Measurements from ENCODE around the gene ARVCF.

Gene ARVCF

GRCh38 chr22:20015971-20016733 is 471 bp downstream of the ARVCF start:
- DNase-seq (ENCODE audit: low read depth), result no peak

DNA sequence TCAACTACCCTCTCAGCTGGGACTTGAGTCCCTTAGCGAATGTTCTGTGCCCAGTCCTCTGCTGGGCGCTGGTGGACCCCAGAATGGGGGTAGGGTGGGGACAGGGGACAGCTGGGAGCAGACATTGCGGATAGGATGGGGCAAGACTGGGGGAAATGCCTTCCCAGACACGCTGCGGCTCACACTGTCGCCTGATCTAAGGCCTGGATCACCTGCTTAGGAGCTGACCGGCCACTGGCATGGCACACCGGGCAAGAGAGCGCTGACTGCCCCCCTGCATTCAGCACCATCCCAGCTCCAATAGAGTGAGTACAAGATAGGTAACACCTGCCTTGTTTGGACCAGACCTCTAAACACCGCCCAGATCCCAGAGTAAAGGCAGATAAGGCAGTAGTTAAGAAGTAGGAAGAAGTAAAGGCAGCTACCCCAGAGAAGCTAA is 1.4 kb downstream of the ARVCF start:
- no peak for DNase-seq (ENCODE audit: low read depth)

DNA sequence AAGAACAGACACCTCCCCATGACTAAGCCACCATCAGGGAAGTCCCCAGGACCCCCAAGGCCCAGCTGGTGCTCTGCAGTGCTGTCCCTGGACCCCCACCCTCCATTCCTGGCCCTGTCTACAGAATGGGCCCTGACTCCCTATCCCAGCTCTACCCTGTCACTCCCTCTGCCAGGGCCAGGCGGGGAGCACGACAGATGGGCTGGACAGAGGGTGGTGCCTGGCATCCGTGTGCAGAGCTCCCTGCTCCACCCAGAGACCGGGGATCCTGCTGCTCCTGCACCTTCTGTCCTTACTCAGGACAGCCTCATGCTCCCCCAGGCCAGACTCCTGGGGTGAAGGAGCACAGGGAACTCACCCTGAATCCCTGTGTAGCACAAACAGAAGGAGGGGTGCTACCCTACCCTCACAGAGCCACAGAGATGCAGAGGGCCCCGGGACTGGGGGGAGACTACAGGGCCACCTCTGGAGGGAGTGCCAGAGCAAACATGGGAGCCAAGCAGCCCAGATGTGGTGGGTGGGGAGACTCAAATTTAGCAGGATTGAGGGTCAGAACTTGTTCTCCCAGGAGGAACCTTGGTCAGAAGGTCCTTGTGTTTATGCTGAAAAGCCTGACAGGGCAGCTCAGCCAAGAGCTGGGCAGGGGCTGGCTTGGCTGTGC is 2.0 kb downstream of the ARVCF start:
- no peak for DNase-seq (ENCODE audit: low read depth)

DNA sequence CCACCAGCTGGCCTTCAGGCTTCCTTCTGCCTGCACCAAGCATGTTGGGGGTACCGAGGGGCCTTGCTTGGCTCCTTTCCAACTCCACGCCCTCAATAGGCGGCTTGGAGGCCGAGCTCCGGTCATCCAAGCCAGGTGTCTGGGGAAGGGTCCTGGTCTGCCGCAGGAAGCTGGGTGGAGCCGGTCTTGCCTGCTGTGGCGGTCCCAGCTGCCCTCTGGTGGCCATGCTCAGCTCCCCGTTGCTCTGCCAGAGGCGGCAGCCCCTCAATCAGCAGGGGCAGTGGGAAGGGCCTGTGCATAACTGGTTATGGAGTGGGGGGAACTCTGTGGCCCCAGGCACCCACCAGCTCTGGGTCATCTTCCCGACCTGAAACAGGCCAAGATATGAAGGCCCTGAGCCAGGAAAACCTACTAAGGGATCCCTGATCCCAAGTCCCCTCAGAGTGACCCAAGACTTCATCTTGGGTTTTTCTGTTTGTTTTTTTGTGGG is 3.2 kb downstream of the ARVCF start:
- DNase-seq (ENCODE audit: low read depth), result peak; percentile 12

DNA sequence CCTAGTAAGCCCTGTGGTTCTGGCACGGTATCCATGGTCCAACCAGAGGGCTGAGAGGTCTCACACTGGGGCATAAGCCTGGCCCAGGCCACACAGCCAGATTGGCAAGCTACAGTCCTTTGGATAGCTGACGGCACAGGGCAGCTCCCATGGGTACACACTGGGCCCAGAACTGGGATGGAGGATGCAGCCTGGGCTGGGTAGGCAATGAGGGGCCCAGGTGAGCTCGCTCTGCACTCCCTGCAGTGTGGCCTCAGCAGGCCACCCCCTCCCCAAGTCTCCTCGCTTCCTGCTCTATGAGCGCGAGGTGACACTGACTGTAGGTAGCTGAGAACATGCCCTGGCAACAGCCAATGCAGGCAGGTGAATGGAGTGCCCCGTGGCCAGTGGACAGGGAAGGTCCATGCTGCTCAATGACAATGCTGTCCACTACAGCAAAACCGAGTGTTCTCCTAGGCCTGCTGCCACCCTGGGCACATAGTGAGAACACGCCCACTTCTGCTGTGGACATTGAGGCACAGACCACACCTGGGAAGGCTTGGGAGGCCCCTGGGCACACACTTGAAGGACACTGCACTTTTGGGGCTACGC is 3.8 kb downstream of the ARVCF start:
- no peak for DNase-seq (ENCODE audit: low read depth)

GRCh38 chr22:20011993-20012740 is 4.5 kb downstream of the ARVCF start:
- no peak for DNase-seq (ENCODE audit: low read depth)

DNA sequence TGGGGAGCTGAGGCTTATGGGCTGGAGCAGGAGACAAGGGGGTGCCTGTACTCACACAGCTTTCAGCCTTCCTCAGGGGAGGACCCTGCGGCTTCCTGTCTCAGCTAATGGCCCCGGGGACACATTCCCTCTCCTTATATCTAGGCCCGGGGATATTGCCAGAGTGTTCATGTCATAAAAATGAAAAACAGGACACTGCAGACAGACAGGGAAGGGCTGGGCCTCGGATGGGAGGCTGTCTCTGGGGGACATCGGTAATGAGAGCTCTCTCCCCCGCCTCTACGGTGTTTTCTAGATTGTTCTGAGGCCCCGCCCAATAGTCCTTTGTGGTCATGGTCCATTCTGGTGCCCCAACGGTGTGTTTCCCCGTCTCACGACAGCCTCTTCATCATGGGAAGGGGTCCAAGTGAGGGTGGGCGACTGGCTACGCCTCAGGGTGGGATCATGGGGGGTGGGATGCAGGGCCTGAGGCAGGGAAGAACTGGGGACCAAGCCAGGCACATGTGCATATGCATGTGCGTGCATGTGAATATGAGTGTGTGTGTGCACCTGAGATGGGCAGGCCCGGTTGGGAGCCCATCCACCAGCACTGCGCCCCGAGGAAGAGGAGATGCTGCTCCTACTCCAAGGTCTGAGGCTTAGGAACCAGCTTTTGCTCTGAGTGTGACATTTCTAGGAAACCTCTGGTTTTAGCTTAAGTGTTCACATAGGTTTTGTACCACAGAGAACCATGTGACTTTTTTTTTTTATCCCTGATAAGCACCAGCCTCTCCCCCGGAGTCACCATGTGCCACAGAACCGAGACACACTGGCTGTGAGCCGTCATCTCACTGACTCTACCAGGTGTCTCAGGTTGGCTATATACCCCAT is 5.3 kb downstream of the ARVCF start:
- no peak for DNase-seq (ENCODE audit: low read depth)

GRCh38 chr22:20010307-20011122 is 6.1 kb downstream of the ARVCF start:
- no peak for DNase-seq (ENCODE audit: low read depth)

GRCh38 chr22:20009582-20010306 is 6.9 kb downstream of the ARVCF start:
- DNase-seq (ENCODE audit: low read depth), result no peak

- DNase-seq (ENCODE audit: low read depth), result no peak
Observed at GRCh38 chr22:20009018-20009491, 7.6 kb downstream of the ARVCF start.

- DNase-seq (ENCODE audit: low read depth), result no peak
Observed at GRCh38 chr22:20008221-20008995, 8.2 kb downstream of the ARVCF start.

DNA sequence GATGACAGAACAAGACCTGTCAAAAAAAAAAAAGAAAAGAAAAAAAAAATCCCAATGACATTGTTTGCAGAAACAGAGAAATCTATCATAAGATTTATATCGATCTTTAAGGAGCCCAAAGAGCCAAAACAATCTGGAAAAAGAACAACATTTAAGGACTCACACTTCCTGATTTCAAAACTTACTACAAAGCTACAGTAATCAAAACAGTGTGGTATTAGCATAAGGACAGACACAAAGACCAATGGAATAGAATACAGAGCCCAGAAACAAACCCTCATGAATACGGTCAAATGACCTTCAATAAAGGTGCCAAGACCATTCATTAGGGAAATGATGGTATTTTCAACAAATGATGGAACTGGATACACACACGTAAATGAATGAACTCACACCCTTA is 12.2 kb downstream of the ARVCF start:
- no peak for DNase-seq (ENCODE audit: low read depth)

- no peak for DNase-seq (ENCODE audit: low read depth)
Observed at GRCh38 chr22:20003304-20003703, 13.3 kb downstream of the ARVCF start.

DNA sequence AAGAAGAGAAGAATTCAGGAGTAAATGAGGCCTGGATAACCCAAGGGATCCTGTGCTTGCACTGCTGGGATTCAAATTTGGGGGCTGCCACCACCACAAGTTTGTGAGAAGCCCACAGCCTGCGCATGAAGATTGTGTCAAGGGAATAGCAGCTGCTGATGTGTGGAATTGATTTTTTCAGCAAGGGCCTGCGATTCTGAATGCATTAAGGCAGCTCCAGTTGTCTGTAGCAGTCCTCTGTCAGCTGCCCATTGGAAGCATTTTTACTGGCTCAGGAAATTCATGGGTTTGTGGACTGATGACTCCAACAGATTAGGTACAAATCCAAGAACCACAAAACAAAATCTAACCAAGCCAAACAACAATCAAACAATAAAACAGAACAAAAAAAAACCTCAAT is 14.0 kb downstream of the ARVCF start:
- no peak for DNase-seq (ENCODE audit: low read depth)

DNA sequence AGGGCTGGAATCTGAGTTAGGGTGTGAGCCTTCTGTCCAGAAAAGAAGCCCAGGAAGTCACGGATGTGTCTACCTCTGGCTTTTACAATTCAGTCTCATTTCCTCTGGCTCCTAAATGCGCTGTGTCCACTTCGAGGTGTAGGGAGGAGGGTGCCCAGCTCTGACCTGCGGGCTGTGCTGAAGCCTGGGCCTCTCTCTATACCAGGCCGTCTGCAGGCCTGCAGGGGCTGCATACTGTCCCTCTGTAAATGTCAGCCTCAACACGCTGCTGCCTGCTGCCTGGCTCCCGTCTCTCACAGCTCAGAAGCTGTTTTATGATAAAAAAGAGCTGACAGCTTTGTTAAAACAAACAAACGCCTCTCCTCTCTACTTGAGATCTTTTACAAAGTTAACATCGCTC is 14.5 kb downstream of the ARVCF start:
- no peak for DNase-seq (ENCODE audit: low read depth)

DNA sequence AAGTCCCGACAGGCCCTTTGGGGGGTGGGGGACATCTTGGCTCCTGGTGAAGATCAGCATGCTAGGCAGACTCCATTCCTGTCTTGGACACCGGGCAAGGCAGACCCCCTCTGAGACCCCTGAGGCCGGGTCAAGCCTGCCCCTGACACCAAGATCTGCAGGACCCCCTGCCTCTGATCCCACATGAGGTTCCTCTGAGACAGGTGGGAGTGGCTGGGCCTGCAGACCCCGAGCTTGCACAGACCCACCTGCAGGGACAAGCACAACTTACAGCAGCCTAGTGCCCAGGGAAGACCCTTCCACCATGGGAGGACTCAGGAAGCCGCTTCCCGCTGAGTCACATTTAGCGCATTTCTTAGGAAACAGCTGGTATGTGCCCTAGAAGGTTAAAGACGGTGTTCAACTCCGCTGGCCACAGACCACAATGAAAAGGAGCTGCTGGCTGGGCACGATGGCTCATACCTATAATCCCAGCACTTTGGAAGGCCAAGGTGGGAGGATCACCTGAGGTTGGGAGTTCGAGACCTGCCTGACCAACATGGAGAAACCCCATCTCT is 15.5 kb downstream of the ARVCF start:
- DNase-seq (ENCODE audit: low read depth), result no peak

DNA sequence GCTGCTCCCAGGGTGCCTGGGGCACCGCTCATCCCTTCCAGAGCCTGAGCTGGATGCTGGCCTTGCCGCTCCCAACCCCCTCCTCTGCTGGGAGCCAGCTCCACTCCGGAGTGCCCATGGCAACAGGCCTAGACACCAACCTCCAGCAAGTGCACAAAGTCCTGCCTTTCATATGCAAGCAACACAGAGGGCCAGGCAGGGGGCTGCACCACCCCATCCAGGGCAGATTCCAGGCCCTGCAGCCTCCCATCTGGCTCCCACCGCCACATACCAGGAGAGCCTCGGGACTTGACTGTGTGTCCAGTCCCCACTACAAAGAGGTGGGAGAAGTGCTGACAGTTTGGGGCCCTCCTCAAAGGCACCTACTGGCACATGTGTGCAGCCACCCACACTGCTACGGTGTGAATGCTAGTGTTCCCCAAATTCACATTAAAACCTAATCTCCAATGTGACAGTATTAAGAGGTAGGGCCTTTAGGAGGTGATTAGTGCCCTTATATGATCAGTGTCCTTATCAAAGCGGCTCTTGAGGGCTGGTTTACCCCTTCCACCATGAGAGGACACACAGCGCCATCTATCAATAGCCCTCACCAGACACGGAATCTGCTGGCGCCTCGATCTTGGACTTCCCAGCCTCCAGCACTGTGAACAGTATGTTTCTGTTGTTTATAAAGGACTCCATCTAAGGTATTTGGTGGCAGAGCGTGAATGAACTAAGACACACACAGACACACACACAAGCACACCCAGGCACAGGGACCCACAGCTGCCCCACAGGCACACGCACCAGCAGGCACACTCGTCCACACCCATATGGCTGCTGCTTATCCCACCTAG is 16.2 kb downstream of the ARVCF start:
- DNase-seq (ENCODE audit: low read depth), result no peak
